ENCODE data around the gene TMEM185A. TPM values are rescaled to one million over a fixed set of nuclear protein-coding genes. Genes with fewer than 3 reads are reported as not detected.

Gene TMEM185A
- total and polyA plus RNA-seq, 2 of the 4 experiments (the other 2 are of a cell fraction) = 9.7 to 12.2 TPM

- POLR2A ChIA-PET (ENCODE audit: unreplicated experiment) = no interaction called here
- WGBS, 2 experiments (ENCODE audit: extremely low coverage in 2 of 2, insufficient read length in 1 of 2) = no CpG with 5 or more reads among the region's 5 CpGs
- no peak overlapping the region for H2AK9ac ChIP-seq (replicated peaks; ENCODE audit: low read depth, low read length, poor library complexity)
- no peak overlapping the region for H2BK20ac ChIP-seq (ENCODE audit: low read depth, low read length)
- TF ChIP-seq MAFK (IDR thresholded peaks at IDR 0.05; ENCODE audit: low read depth, low read length) (no peak), BHLHE40 (IDR thresholded peaks at IDR 0.05; ENCODE audit: low read depth, low read length) (no peak), POLR2A (IDR thresholded peaks at IDR 0.05; ENCODE audit: low read depth, low read length) (no peak), CHD1 (IDR thresholded peaks at IDR 0.05; ENCODE audit: low read depth, low read length) (no peak), MAZ (IDR thresholded peaks at IDR 0.05; ENCODE audit: borderline replicate concordance, low read depth, low read length) (no peak), ELK1 (IDR thresholded peaks at IDR 0.05; ENCODE audit: borderline replicate concordance, low read depth, low read length) (no peak), NFE2L2 (IDR thresholded peaks at IDR 0.05; ENCODE audit: low read depth, low read length) (no peak), CEBPB (IDR thresholded peaks at IDR 0.05; ENCODE audit: low read depth, low read length) (no peak), MXI1 (IDR thresholded peaks at IDR 0.05; ENCODE audit: borderline replicate concordance, low read depth, low read length) (no peak), RCOR1 (IDR thresholded peaks at IDR 0.05; ENCODE audit: insufficient replicate concordance, low read length) (no peak), RAD21 (IDR thresholded peaks at IDR 0.05; ENCODE audit: low read length) (no peak), CTCF (conservative IDR thresholded peaks at IDR 0.05; ENCODE audit: low read depth, low read length) (no peak), FOS (IDR thresholded peaks at IDR 0.05; ENCODE audit: low read depth, low read length) (no peak), RFX5 (IDR thresholded peaks at IDR 0.05; ENCODE audit: low read depth, low read length) (no peak)
- DNase-seq (no peak), ATAC-seq (ENCODE audit: low read depth) (no peak)
- H3K36me3 ChIP-seq (ENCODE audit: control insufficient read depth, insufficient read depth, low read length) = no peaks in the 10 kb centered on the region
- intact Hi-C loops (cut with micrococcal nuclease) (no loop called here), in situ Hi-C loops (cut with MboI; ENCODE audit: low sequenced_read_pairs) (no loop called here), dilution Hi-C loops (cut with HindIII; ENCODE audit: low sequenced_read_pairs, unreplicated experiment) (no loop called here)
- H2BK5ac ChIP-seq (ENCODE audit: low read depth, low read length, poor library complexity, severe bottlenecking) = no peak overlapping the region
- no peak overlapping the region for H2AFZ ChIP-seq (replicated peaks; ENCODE audit: low read length, poor library complexity)
- H2BK15ac ChIP-seq (ENCODE audit: low read depth, low read length) = no peak overlapping the region
- no peak overlapping the region for H3K23ac ChIP-seq (ENCODE audit: low read depth, low read length)
- no peaks in the 10 kb centered on the region for H3K4me1 ChIP-seq (ENCODE audit: control insufficient read depth, insufficient read depth, low read length)
- no peaks in the 10 kb centered on the region for H3K9me1 ChIP-seq (ENCODE audit: insufficient read depth, low read length)
- H3K27ac ChIP-seq (ENCODE audit: insufficient read depth, low read length) = no peak overlapping the region
- no peaks in the 10 kb centered on the region for H3K9me3 ChIP-seq (ENCODE audit: control insufficient read depth, insufficient read depth, low read length)
- H4K91ac ChIP-seq (ENCODE audit: insufficient read depth, low read depth, low read length) = no peak overlapping the region
- H3K4me3 ChIP-seq (ENCODE audit: insufficient read depth, low read depth, low read length) = no peak overlapping the region
- H4K5ac ChIP-seq (ENCODE audit: low read depth, low read length) = no peak overlapping the region
- H3K56ac ChIP-seq (ENCODE audit: extremely low read depth, insufficient read depth, low read length) = no peak overlapping the region
- no peaks in the 10 kb centered on the region for H3K79me1 ChIP-seq (ENCODE audit: low read depth in 1 of 2, low read length in 2 of 2)
- no peak overlapping the region for H3K18ac ChIP-seq (ENCODE audit: low read depth, low read length)
- H4K20me1 ChIP-seq (ENCODE audit: insufficient read depth, low read length) = no peaks in the 10 kb centered on the region
- no peak overlapping the region for H3K14ac ChIP-seq (replicated peaks; ENCODE audit: low read depth, low read length)
- no TSS peak for BruUV-seq (replicated peaks)
- no peaks in the 10 kb centered on the region; the same call in 1 of the 2 replicates for H3K27me3 ChIP-seq (ENCODE audit: control insufficient read depth, insufficient read depth, low read length)
- H2BK120ac ChIP-seq (ENCODE audit: low read depth, low read length) = no peak overlapping the region
- no peak overlapping the region for H3K4me2 ChIP-seq (ENCODE audit: low read depth, low read length)
- CTCF ChIA-PET = no interaction called here
- H4K8ac ChIP-seq (ENCODE audit: low read depth in 2 of 2, low read length in 2 of 2) = no peak overlapping the region
- no peak overlapping the region for H3K9ac ChIP-seq (ENCODE audit: low read depth, low read length)
- no peak overlapping the region for H2AK5ac ChIP-seq (ENCODE audit: low read depth, low read length)
- no peak overlapping the region for H3K4ac ChIP-seq (ENCODE audit: low read depth, low read length)
These were observed 18.6 kb upstream of the TMEM185A start for GRCh38 chrX:149650162-149650561.

All from IMR-90 (cell line).